Heart left ventricle (tissue), 13 donors: ENCODE results near the gene MS4A6E.

ENCODE experiments used
- POLR2A ChIP-seq, 2 donors: fragments of 450-650 bp; IDR thresholded peaks; one replicate each; pipeline ENCODE4 v1.6.1; 2017; ENCODE audit warnings: antibody characterized with exemption in 2 of 2, mild to moderate bottlenecking in 2 of 2, moderate library complexity in 2 of 2
- TF ChIP-seq, protein P1 (sequence below), 12 donors: fragments of 200-600 bp; sonication (generic) in 4 of 12; IDR thresholded peaks; one replicate each; pipeline versions ENCODE4 v1.5.0 to v1.8.0; 2018 to 2022; ENCODE audit warnings: antibody characterized with exemption in 12 of 12, mild to moderate bottlenecking in 5 of 12
- donor health status: ischemic (EF 13 %, LVEDD 7.1; RV severe dilation, severe dysfunction).
- donor health status: DM: no; HTN: yes; CAD: no.
- donor health status: DM: no; HTN: no; CAD: no.
- donor health status: ischemic (EF 25% LVEDD 6.9; RV normal size, moderate dysfunction).
- donor health status: ischemic (EF 25% LVEDD 5.7; RV mildly dilated, moderate dysfunction).
- donor health status: ischemic (EF 35%, LVEDD 5.7; RV mildly dilated, moderate dysfunction).
- donor health status: nonischemic (EF 11% LVEDD 7.7; RV severe dilation, severe dysfunction).
- donor health status: DM: yes; HTN: yes; CAD: no.
- donor health status: PGD.
- donor health status: ischemic (EF 29% LVEDD 5.4; RV normal size, mild dysfunction).
- donor health status: nonischemic (EF 23%, LVEDD 6.1; RV moderate dilation, normal function).

GRCh38 chr11:60347084-60347797, 20.2 kb downstream of the MS4A6E start:
- TF ChIP-seq POLR2A (IDR thresholded peaks at IDR 0.05): no peak
- TF ChIP-seq, protein P1, sequence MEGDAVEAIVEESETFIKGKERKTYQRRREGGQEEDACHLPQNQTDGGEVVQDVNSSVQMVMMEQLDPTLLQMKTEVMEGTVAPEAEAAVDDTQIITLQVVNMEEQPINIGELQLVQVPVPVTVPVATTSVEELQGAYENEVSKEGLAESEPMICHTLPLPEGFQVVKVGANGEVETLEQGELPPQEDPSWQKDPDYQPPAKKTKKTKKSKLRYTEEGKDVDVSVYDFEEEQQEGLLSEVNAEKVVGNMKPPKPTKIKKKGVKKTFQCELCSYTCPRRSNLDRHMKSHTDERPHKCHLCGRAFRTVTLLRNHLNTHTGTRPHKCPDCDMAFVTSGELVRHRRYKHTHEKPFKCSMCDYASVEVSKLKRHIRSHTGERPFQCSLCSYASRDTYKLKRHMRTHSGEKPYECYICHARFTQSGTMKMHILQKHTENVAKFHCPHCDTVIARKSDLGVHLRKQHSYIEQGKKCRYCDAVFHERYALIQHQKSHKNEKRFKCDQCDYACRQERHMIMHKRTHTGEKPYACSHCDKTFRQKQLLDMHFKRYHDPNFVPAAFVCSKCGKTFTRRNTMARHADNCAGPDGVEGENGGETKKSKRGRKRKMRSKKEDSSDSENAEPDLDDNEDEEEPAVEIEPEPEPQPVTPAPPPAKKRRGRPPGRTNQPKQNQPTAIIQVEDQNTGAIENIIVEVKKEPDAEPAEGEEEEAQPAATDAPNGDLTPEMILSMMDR (IDR thresholded peaks at IDR 0.05): no peak
